CD14-positive monocyte (primary cell): Measurements from ENCODE around the gene MRPL23. TPM values are rescaled to one million over a fixed set of nuclear protein-coding genes. Genes with fewer than 3 reads are reported as not detected.

Source experiments
- DNase-seq, 3 donors: peaks; one replicate each; pipeline ENCODE4 v3.0.0-alpha.2; 2011 to 2022
- H2AFZ ChIP-seq: 2 replicates; pipeline ENCODE4 v1.6.0; 2012; ENCODE audit warnings: mild to moderate bottlenecking, low read depth, low read length, inconsistent platforms; ENCODE audit not compliant: insufficient read depth, poor library complexity, severe bottlenecking
- H3K27ac ChIP-seq, 2 donors: 1 replicate in 1 of 2; 2 replicates in 1 of 2; pipeline ENCODE4 v1.5.1; 2012 to 2013; ENCODE audit warnings: low read length in 2 of 2, control low read depth in 1 of 2, inconsistent platforms in 1 of 2, low read depth in 1 of 2, mild to moderate bottlenecking in 1 of 2
- H3K27me3 ChIP-seq, 2 donors: one replicate each; pipeline versions ENCODE4 v1.6.0 to v1.6.1; 2011 to 2013; ENCODE audit warnings: low read length in 2 of 2; ENCODE audit not compliant: control insufficient read depth in 2 of 2, insufficient read depth in 2 of 2
- H3K36me3 ChIP-seq, 2 donors: replicated peaks in 1 of 2; 1 replicate in 1 of 2; 2 replicates in 1 of 2; pipeline versions ENCODE4 v1.5.1 to v1.6.1; 2012 to 2013; ENCODE audit warnings: low read length in 2 of 2, control low read depth in 1 of 2, inconsistent platforms in 1 of 2, mild to moderate bottlenecking in 1 of 2; ENCODE audit not compliant: insufficient read depth in 2 of 2, control insufficient read depth in 1 of 2
- H3K4me1 ChIP-seq, 2 donors: 1 replicate in 1 of 2; 2 replicates in 1 of 2; pipeline versions ENCODE4 v1.5.1 to v1.6.1; 2012 to 2013; ENCODE audit warnings: low read length in 2 of 2, control low read depth in 1 of 2, inconsistent platforms in 1 of 2, mild to moderate bottlenecking in 1 of 2, moderate library complexity in 1 of 2; ENCODE audit not compliant: insufficient read depth in 2 of 2, control insufficient read depth in 1 of 2
- H3K4me2 ChIP-seq: replicated peaks from 2 replicates; pipeline ENCODE3; 2012; ENCODE audit warnings: low read length, moderate library complexity, mild to moderate bottlenecking; ENCODE audit not compliant: poor library complexity, severe bottlenecking; ENCODE audit errors: extremely low read depth
- H3K4me3 ChIP-seq, 3 experiments: fragments of 200-600 bp in 1 of 3; sonication (generic) in 1 of 3; replicated peaks in 1 of 3; 1 replicate in 2 of 3; 2 replicates in 1 of 3; pipeline ENCODE4 v1.5.1; 2011 to 2013; ENCODE audit warnings: low read length in 3 of 3, mild to moderate bottlenecking in 3 of 3, control low read depth in 2 of 3, low read depth in 2 of 3, inconsistent platforms in 1 of 3, moderate library complexity in 1 of 3
- H3K79me2 ChIP-seq: 2 replicates; pipeline ENCODE4 v1.6.0; 2012; ENCODE audit warnings: mild to moderate bottlenecking, control low read depth, inconsistent platforms, low read length, moderate library complexity; ENCODE audit not compliant: insufficient read depth
- H3K9ac ChIP-seq: 2 replicates; pipeline ENCODE4 v1.6.0; 2017; ENCODE audit warnings: low read length, mild to moderate bottlenecking; ENCODE audit not compliant: insufficient read depth, poor library complexity, severe bottlenecking
- H3K9me3 ChIP-seq, 2 donors: replicated peaks in 1 of 2; 1 replicate in 1 of 2; 2 replicates in 1 of 2; pipeline versions ENCODE4 v1.5.1 to v1.6.1; 2012 to 2013; ENCODE audit warnings: low read length in 2 of 2, control low read depth in 1 of 2; ENCODE audit not compliant: control insufficient read depth in 1 of 2, insufficient read depth in 1 of 2
- H4K20me1 ChIP-seq: 2 replicates; pipeline ENCODE4 v1.6.0; 2012; ENCODE audit warnings: mild to moderate bottlenecking, low read length, control low read depth, moderate library complexity; ENCODE audit not compliant: insufficient read depth
- H3K27ac Mint-ChIP-seq, 7 donors: one replicate each; pipeline ENCODE4 v1.8.0; 2020; ENCODE audit warnings: mild to moderate bottlenecking in 7 of 7, mixed read lengths in 7 of 7, moderate library complexity in 6 of 7, inconsistent platforms in 2 of 7
- H3K27me3 Mint-ChIP-seq, 3 donors: one replicate each; pipeline ENCODE4 v1.8.0; 2021 to 2022; ENCODE audit warnings: low read depth in 3 of 3, mild to moderate bottlenecking in 3 of 3, mixed read lengths in 3 of 3, moderate library complexity in 3 of 3, inconsistent platforms in 1 of 3
- H3K36me3 Mint-ChIP-seq, 2 donors: one replicate each; pipeline ENCODE4 v1.8.0; 2020; ENCODE audit warnings: mixed read lengths in 2 of 2, inconsistent platforms in 1 of 2, mild to moderate bottlenecking in 1 of 2
- H3K4me1 Mint-ChIP-seq: one replicate; pipeline ENCODE4 v1.8.0; 2020; ENCODE audit warnings: mild to moderate bottlenecking, mixed read lengths
- H3K4me3 Mint-ChIP-seq, 2 donors: one replicate each; pipeline ENCODE4 v1.8.0; 2020; ENCODE audit warnings: mild to moderate bottlenecking in 2 of 2, mixed read lengths in 2 of 2, moderate library complexity in 1 of 2
- H3K9me3 Mint-ChIP-seq, 7 donors: one replicate each; pipeline ENCODE4 v1.8.0; 2020 to 2022; ENCODE audit warnings: mixed read lengths in 7 of 7, mild to moderate bottlenecking in 6 of 7, moderate library complexity in 6 of 7, inconsistent platforms in 2 of 7
- WGBS: methylation state at CpG from one replicate; pipeline ENCODE4 v1.1.5; 2013; ENCODE audit warnings: missing lambda C conversion rate; ENCODE audit not compliant: insufficient coverage; 5-methylcytosine and 5-hydroxymethylcytosine counted together
- intact Hi-C, 2 donors: fragments of 100-400 bp; cut with micrococcal nuclease; formaldehyde crosslinking; loops; one replicate each; pipeline versions ENCODE4 v1.15.0 to v1.15.1; 2023
- polyA plus RNA-seq, 3 donors: library from polyadenylated mRNA; depleted of rRNA in 1 of 3; unstranded in 2 of 3; stranded (reverse) in 1 of 3; fragments of 300-500 nt in 2 of 3; fragments of >200 nt in 1 of 3; fragmentation: Illumina TruSeq in 2 of 3; gene quantifications; 1 replicate in 2 of 3; 2 replicates in 1 of 3; pipeline ENCODE4 v1.2.3, GENCODE V29; 2012 to 2021
- TF ChIP-seq, protein P1 (sequence below): fragments of 200-600 bp; IDR thresholded peaks from one replicate; pipeline ENCODE4 v1.8.0; 2022; ENCODE audit warnings: antibody characterized with exemption, mild to moderate bottlenecking

Gene MRPL23
- polyA plus RNA-seq, 3 donors: 19.3 to 109 (median 51.1) TPM

DNA sequence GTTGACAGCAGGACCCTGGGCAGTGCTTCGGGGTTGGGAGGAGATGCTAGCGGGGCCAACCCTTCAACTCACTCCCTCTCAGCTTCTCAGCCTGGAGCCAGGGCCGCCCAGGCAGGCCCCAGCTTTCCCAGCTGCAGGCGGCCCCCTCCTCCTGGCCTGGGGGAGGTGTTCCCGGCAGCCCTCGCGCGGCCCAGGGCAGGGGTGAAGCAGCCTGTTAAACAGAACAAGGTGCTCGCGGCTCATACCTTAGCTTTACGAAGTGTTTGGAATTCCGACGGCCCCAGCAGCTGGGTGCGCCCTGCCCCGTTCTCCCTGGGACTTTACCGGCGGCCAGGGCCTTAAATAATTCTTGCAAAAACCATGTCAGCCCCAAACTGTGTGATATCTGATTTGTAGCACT lies 17.2 kb downstream of the MRPL23 start:
- Mint-ChIP-seq H3K9me3 (no peaks in the 10 kb centered on the region), H3K36me3 (no peaks in the 10 kb centered on the region), H3K4me1 (no peaks in the 10 kb centered on the region), H3K4me3 (no peak overlapping the region), H3K27ac (no peak overlapping the region), H3K27me3 (no peaks in the 10 kb centered on the region)
- TF ChIP-seq, protein P1, sequence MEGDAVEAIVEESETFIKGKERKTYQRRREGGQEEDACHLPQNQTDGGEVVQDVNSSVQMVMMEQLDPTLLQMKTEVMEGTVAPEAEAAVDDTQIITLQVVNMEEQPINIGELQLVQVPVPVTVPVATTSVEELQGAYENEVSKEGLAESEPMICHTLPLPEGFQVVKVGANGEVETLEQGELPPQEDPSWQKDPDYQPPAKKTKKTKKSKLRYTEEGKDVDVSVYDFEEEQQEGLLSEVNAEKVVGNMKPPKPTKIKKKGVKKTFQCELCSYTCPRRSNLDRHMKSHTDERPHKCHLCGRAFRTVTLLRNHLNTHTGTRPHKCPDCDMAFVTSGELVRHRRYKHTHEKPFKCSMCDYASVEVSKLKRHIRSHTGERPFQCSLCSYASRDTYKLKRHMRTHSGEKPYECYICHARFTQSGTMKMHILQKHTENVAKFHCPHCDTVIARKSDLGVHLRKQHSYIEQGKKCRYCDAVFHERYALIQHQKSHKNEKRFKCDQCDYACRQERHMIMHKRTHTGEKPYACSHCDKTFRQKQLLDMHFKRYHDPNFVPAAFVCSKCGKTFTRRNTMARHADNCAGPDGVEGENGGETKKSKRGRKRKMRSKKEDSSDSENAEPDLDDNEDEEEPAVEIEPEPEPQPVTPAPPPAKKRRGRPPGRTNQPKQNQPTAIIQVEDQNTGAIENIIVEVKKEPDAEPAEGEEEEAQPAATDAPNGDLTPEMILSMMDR: no peak
- H3K27ac ChIP-seq: no peak overlapping the region
- H3K4me3 ChIP-seq: no peak overlapping the region
- intact Hi-C loops: no loop called here
- no peak for DNase-seq
- H3K4me2 ChIP-seq: no peak overlapping the region
- H3K9me3 ChIP-seq: no peaks in the 10 kb centered on the region
- H2AFZ ChIP-seq: no peak overlapping the region
- H3K27me3 ChIP-seq: no peaks in the 10 kb centered on the region
- H3K79me2 ChIP-seq: no peaks in the 10 kb centered on the region
- H3K9ac ChIP-seq: no peak overlapping the region
- no peaks in the 10 kb centered on the region for H3K36me3 ChIP-seq
- no peaks in the 10 kb centered on the region for H3K4me1 ChIP-seq
- H4K20me1 ChIP-seq: no peaks in the 10 kb centered on the region
- WGBS: no CpG with 5 or more reads among the region's 17 CpGs

DNA sequence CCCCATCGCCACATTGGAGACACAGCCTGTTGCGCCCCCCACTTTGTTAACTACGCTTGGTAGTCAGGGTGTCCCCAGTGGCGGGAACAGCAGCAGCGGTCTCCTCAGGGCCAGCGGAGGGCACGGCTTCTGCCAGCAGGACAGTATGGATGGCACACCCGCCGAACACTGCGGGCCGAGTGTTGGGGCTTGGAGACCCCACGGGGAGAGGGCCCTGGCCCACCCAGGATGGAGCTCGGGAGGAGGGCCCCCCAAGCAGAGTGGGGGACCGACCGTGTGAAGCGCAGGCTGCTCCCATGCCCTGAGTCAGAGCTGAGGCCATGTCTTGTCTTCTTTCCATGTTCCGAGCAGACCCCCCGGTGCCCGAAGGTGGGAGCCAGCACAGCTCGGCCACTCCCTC lies 17.8 kb downstream of the MRPL23 start:
- no CpG with 5 or more reads among the region's 20 CpGs for WGBS
- H3K9me3 Mint-ChIP-seq: no peaks in the 10 kb centered on the region
- no peak overlapping the region for H3K27ac Mint-ChIP-seq
- Histone ChIP-seq H3K27ac (no peak overlapping the region), H2AFZ (no peak overlapping the region), H3K4me3 (no peak overlapping the region), H3K4me2 (no peak overlapping the region), H3K9me3 (no peaks in the 10 kb centered on the region), H3K36me3 (no peaks in the 10 kb centered on the region), H4K20me1 (no peaks in the 10 kb centered on the region), H3K27me3 (no peaks in the 10 kb centered on the region), H3K9ac (no peak overlapping the region), H3K4me1 (no peaks in the 10 kb centered on the region), H3K79me2 (no peaks in the 10 kb centered on the region)
- no peak overlapping the region for H3K4me3 Mint-ChIP-seq
- TF ChIP-seq, protein P1: no peak
- no peaks in the 10 kb centered on the region for H3K27me3 Mint-ChIP-seq
- no peaks in the 10 kb centered on the region for H3K36me3 Mint-ChIP-seq
- no peak for DNase-seq
- H3K4me1 Mint-ChIP-seq: no peaks in the 10 kb centered on the region
- intact Hi-C loops: no loop called here
